Lower leg skin (tissue), 4 donors: ENCODE data around the gene REX1BD. TPM values are rescaled to one million over a fixed set of nuclear protein-coding genes. Genes with fewer than 3 reads are reported as not detected.

Experiments used
- DNase-seq, 2 donors: peaks; one replicate each; pipeline ENCODE4 v3.0.0-alpha.2; 2019; ENCODE audit warnings: low spot score in 2 of 2
- H3K4me3 ChIP-seq: fragments of 200-600 bp; sonication (generic); 2 replicates; pipeline ENCODE4 v1.5.1; 2017; ENCODE audit warnings: mild to moderate bottlenecking, low read depth; ENCODE audit not compliant: poor library complexity, severe bottlenecking
- CTCF ChIP-seq, 3 donors: fragments of 450-650 bp; IDR thresholded peaks; one replicate each; pipeline ENCODE4 v1.5.1; 2016; ENCODE audit warnings: antibody characterized with exemption in 3 of 3, mild to moderate bottlenecking in 3 of 3, moderate library complexity in 2 of 3
- POLR2A ChIP-seq, 2 donors: fragments of 450-650 bp; IDR thresholded peaks; one replicate each; pipeline ENCODE4 v1.6.1; 2016 to 2017; ENCODE audit warnings: antibody characterized with exemption in 2 of 2, mild to moderate bottlenecking in 1 of 2, moderate library complexity in 1 of 2
- WGBS, 2 donors: methylation state at CpG; one replicate each; pipeline ENCODE4 v1.1.5; 2018; 5-methylcytosine and 5-hydroxymethylcytosine counted together
- intact Hi-C: fragments of 100-400 bp; cut with DNase I; formaldehyde crosslinking; loops from one replicate; pipeline ENCODE4 v1.15.0; 2023; ENCODE audit warnings: low total_unique reads
- total RNA-seq, 4 donors: library from RNA; depleted of rRNA; stranded (reverse); fragments of >200 nt; gene quantifications; one replicate each; pipeline ENCODE4 v1.1.0, GENCODE V29; 2016

REX1BD gene
- total RNA-seq, 4 donors from 2014 or later: 91.8 to 119 (median 107) TPM

- peak overlapping the region; percentile 18 for H3K4me3 ChIP-seq
- WGBS, 2 donors: 2% methylated on average over 40 to 43 of the region's 44 CpGs
- TF ChIP-seq POLR2A (IDR thresholded peaks at IDR 0.05) (no peak), CTCF (IDR thresholded peaks at IDR 0.05) (no peak)
- intact Hi-C loops: no loop called here
- DNase-seq: peak; percentile 98 to 100
Measured at GRCh38 chr19:18636183-18636968, 47.8 kb downstream of the REX1BD start.

GRCh38 chr19:18636969-18637629, 48.5 kb downstream of the REX1BD start, which contains the start of gene KLHL26:
KLHL26 (plus strand) TSS chr19:18637028; CDS start chr19:18637055, 27 bp downstream.
- peak within 1 kb of the TSS; percentile 63 for H3K4me3 ChIP-seq
- intact Hi-C loops: no loop called here
- WGBS, 2 donors: 5 to 6% methylated on average over 38 to 42 of the region's 47 CpGs
- DNase-seq: no peak
- TF ChIP-seq CTCF (IDR thresholded peaks at IDR 0.05): no peak
- TF ChIP-seq POLR2A (IDR thresholded peaks at IDR 0.05): no peak

GRCh38 chr19:18637673-18638630, 49.4 kb downstream of the REX1BD start:
- no peak for DNase-seq
- WGBS, 2 donors: 23 to 28% methylated on average over 3 of the region's 3 CpGs
- intact Hi-C loops: no loop called here
- TF ChIP-seq POLR2A (IDR thresholded peaks at IDR 0.05) (no peak), CTCF (IDR thresholded peaks at IDR 0.05) (no peak)
- H3K4me3 ChIP-seq: peak overlapping the region; percentile 63

- no peak for DNase-seq
- intact Hi-C loops: no loop called here
- TF ChIP-seq CTCF (IDR thresholded peaks at IDR 0.05) (no peak), POLR2A (IDR thresholded peaks at IDR 0.05) (no peak)
- no peak overlapping the region for H3K4me3 ChIP-seq
- 72 to 80% methylated on average over 8 of the region's 8 CpGs for WGBS, 2 donors
Measured at GRCh38 chr19:18639706-18640243, 51.2 kb downstream of the REX1BD start.

Other genes starting within 250 kb of the REX1BD start
- gene PGPEP1, start 248.2 kb upstream of the REX1BD start, total RNA-seq: 1 to 10 TPM; 2.4 to 7.1 (median 4.8) TPM
- gene GDF15, start 202.6 kb upstream of the REX1BD start, total RNA-seq: 1 to 10 TPM in 2 of 4 donors, under 1 TPM in 1, not detected in 1; 0.49 to 5.1 (median 4.5) TPM
- gene LRRC25, start 191.2 kb upstream of the REX1BD start, total RNA-seq: 1 to 10 TPM in 3 of 4 donors, not detected in 1; 1.2 to 3.4 (median 2.2) TPM
- 10 to 100 TPM; 28.8 to 42.0 (median 36.0) TPM for gene SSBP4, start 169.4 kb upstream of the REX1BD start, total RNA-seq
- gene ISYNA1, start 150.7 kb upstream of the REX1BD start, total RNA-seq: 10 to 100 TPM; 16.9 to 29.9 (median 22.3) TPM
- gene ELL, start 66.7 kb upstream of the REX1BD start, total RNA-seq: 10 to 100 TPM; 21.5 to 37.9 (median 24.8) TPM
- 100 to 1,000 TPM; 248 to 285 (median 263) TPM for gene FKBP8, start 45.2 kb upstream of the REX1BD start, total RNA-seq
- gene KXD1, start 30.9 kb upstream of the REX1BD start, total RNA-seq: 10 to 100 TPM; 61.9 to 98.5 (median 89.7) TPM
- gene UBA52, start 16.9 kb upstream of the REX1BD start, total RNA-seq: 1,000 to 10,000 TPM in 1 of 4 donors, 100 to 1,000 TPM in 3; 625 to 1,001 (median 848) TPM
- gene CRLF1, start 18.0 kb downstream of the REX1BD start, total RNA-seq: 10 to 100 TPM; 27.7 to 90.8 (median 40.1) TPM
- under 1 TPM in 3 of 4 donors, not detected in 1; 0.46 to 0.63 (median 0.52) TPM for gene TMEM59L, start 24.1 kb downstream of the REX1BD start, total RNA-seq
- gene KLHL26, start 48.2 kb downstream of the REX1BD start, total RNA-seq: 10 to 100 TPM in 3 of 4 donors, 1 to 10 TPM in 1; 7.9 to 23.2 (median 18.2) TPM
- gene CRTC1, start 94.9 kb downstream of the REX1BD start, total RNA-seq: 1 to 10 TPM; 2.1 to 5.5 (median 4.2) TPM
- 10 to 100 TPM; 12.6 to 18.3 (median 14.9) TPM for gene COMP, start 202.5 kb downstream of the REX1BD start, total RNA-seq
- gene UPF1, start 243.2 kb downstream of the REX1BD start, total RNA-seq: 100 to 1,000 TPM in 3 of 4 donors, 10 to 100 TPM in 1; 91.6 to 116 (median 102) TPM